Activated CD8-positive, alpha-beta memory T cell treated with anti-CD3 and anti-CD28 coated beads for 48 hours (primary cell): Measurements from ENCODE around the gene CCDC74B.
"Not testable (repeated sequence)": the region's sequence is repeated elsewhere in the genome, so short reads cannot be mapped to it uniquely, and the experiment has no call there.

ENCODE experiments used
- DNase-seq, 3 experiments: peaks; one replicate each; pipeline ENCODE4 v3.0.0-alpha.2; 2020; ENCODE audit warnings: low read depth in 2 of 3, low spot score in 2 of 3

CCDC74B gene

DNA sequence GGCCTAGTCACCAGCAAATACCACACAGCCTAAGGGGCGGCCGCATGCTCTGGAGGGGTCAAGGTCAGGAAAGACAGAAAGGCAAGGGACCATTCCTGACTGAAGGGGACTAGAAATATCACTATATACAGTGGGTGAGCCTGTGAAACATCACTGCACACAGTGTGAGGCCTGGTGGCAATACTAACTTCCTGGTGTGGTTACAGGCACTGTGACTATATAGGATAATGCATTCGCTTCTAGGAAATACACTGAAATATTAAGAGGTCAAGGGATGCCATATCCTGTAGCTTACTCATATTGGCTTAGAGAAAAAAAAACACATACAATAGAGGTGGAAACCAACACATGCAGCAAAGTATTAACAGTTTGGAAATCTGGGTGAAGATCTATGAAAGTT lies 24.3 kb upstream of the CCDC74B start:
- not testable (repeated sequence) for DNase-seq

DNA sequence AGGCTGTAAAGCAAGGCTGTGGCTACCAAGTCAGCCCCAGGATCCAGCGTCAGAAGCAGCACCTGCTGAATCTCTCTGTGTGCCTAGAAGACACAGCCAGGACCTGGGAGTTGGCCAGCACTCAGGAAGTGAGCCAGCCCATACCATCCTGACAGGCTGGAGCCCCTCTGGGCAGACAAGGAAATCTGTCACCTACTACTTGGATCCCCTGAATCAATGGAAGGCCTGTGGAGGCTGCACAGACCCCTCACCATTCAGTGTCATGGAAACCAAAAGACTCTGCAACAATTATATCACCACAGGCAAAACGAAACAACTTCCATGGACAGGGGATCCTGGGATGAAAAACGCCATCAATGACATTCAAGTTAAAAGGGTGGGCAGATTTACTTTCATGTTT lies 21.7 kb upstream of the CCDC74B start:
- DNase-seq = not testable (repeated sequence)

DNA sequence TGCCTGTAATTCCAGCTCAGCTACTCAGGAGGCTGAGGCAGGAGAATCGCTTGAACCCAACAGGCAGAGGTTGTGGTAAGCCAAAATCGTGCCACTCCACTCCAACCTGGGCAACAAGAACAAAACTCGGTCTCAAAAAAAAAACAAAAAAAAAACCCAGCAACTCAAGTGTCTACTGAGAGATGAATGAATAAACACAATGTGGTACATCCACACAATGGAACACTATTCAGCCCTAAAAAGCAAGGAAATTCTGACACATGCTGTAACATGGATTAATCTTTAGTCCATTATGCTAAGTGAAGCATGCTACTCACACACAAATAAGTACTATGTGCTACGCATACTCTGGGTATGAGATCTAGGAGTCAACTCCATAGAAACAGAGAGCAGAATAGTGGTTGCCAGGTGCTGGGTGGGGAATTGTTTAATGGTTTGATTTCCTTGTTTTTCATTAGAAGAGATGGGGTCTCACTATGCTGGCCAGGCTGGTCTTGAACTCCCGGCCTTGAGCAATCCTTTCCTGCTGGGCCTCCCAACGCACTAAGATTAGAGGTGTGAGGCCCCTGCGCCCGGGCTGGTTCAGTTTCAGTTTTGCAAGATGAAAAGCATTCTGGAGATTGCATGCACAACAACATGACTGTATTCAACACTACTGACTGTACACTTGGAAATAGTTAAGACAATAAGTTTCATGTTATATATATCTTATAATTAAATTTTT lies 20.5 kb upstream of the CCDC74B start:
- DNase-seq = no peak

- DNase-seq = no peak
Measured at GRCh38 chr2:130162968-130163367, 18.1 kb upstream of the CCDC74B start.

- DNase-seq = not testable (repeated sequence)
Measured at GRCh38 chr2:130162486-130162885, 17.6 kb upstream of the CCDC74B start.

- DNase-seq = not testable (repeated sequence)
Measured at GRCh38 chr2:130160838-130161705, 16.2 kb upstream of the CCDC74B start.

GRCh38 chr2:130160131-130160530 lies 15.2 kb upstream of the CCDC74B start:
- no peak for DNase-seq

DNA sequence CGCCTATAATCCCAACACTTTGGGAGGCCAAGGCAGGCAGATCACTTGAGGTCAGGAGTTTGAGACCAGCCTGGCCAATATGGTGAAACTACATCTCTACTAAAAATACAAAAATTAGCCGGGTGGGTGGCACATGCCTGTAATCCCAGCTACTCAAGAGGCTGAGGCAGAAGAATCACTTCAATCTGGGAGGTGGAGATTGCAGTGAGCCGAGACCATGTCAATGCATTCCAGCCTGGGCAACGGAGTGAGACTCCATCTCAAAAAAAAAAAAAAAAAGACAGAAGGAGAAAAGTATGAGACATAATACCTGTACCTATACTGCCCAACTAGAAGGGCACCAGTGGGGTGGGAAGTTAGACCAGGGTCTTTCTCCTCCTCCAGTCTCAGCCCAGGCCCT lies 14.5 kb upstream of the CCDC74B start:
- DNase-seq = not testable (repeated sequence)

GRCh38 chr2:130158631-130159030 lies 13.7 kb upstream of the CCDC74B start:
- no peak for DNase-seq

DNA sequence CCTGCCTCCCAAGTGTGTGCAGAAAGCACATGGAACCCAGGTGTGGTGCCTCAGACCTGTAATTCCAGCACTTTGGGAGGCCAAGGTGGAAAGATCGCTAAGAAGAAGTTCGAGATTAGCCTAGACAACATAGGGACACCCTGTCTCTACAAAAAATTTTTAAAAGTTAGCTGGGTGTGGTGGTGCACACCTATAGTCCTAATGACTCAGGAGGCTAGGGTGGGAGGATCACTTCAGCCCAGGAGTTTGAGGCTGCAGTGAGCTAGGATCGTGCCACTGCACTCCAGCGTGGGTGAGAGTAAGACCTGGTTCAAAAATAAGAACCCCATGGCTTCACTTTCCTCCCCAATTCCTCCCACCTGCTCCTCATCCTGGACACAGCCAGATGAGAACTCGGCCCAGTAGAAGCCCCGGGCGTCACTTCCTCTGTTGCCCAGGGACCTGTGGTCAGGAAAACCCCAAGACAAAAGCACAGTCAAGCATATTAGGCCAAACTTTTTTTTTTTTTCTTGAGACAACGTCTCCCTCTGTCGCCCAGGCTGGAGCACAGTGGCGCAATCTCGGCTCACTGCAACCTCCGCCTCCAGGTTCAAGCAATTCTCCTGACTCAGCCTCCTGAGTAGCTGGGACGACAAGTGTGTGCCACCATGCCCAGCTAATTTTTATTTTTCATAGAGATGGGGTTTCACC lies 13.1 kb upstream of the CCDC74B start:
- not testable (repeated sequence) for DNase-seq

- DNase-seq = not testable (repeated sequence)
Measured at GRCh38 chr2:130157354-130157753, 12.4 kb upstream of the CCDC74B start.

- no peak for DNase-seq
Measured at GRCh38 chr2:130156624-130157004, 11.7 kb upstream of the CCDC74B start.

DNA sequence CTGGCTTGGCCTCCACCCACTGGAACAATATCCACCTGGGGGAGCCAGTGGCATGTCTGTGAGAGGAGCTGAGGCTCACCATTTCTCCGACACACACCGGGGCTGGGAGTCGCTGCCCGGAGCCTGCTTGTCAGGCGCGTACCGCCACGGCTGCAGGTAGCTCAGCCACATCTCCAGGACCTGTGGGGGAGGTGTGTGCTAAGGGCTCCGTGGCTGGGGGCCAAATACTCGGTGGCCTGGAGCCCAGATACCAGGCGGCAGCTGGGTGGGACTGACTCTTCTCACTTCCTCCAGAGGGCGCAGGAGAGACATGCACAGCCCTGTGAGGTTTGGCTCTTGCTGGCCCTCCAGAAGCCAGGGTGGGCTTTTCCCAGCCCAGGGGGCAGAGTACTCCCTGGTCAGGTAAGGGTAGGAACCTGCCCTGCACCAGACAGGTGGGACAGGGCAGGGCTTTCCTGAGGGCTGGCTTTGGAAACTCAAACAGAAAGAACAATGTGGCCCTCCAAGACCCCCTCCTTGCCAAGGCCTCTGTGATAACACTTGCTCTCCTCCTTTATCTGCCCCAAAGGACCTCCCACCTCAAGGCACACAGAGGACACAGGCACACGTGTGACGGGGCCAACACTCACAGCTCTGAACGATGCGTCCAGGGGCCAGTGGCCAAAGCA lies 11.2 kb upstream of the CCDC74B start:
- DNase-seq = not testable (repeated sequence)

DNA sequence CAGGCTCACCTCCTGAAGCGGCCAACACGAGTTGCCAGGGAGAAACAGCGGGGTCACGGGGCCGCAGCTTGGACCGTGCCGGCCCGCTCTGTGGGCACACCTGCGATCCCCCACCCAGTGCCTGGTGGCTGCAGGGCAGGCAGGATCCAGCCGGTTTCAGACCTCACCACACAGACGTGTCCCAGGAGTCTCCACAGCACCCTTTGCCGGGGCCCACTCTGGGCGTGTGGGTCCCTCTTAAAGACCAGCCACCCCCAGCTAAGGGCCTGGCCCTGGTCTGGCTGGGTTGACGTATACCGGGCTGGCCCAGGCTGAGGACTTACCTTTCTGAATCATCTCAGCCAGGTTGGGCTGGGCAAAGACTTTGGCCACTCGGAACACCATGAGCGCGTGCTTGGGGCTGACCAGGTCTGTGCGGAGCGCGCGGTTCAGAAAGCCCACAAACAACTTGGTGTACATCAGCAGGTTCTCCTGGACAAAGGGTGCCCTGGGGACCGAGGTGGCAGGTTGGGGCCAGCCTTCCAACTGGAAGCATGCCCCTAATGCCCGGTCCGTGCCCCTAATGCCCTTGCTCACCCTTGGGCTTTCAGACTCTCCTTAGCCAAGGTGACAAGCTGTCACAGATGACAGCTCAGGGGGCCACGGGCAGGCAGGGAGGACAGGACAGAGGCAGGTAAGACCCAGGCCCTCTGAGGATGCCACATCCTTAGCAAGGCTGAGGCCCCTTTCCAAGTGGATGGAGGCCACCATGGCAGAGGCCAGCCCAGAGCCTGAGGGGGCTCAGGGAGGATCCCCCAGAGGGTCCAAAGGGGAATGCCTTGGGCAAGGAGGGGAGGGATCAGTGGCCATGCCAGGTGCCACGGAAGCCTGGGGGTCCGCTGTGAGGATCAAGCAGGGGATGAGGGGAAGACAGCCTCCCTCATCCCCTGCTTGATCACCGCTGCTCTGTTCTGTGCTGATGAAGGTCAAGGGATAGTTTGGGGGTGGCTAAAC lies 10.2 kb upstream of the CCDC74B start:
- DNase-seq = no peak

DNA sequence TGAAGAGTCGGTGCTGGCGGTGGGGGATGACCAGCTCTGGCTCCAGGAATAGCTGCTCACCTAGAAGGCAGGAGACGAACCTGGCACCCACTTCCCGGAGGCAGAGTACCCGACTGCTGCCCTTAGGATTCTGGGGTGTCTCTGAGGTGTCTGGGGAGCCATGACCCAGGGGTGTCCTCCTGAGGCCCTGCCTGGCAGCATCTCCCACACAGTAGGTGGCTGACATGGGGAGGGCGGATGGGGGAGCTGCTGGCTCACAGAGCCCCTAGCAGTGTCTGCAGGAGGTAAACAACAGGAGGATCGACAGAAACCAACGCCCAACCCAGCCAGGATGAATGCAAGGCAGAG lies 9.5 kb upstream of the CCDC74B start:
- DNase-seq = not testable (repeated sequence)

- DNase-seq = not testable (repeated sequence)
Measured at GRCh38 chr2:130153721-130154422, 9.0 kb upstream of the CCDC74B start.

- DNase-seq = no peak
Measured at GRCh38 chr2:130152816-130153595, 8.1 kb upstream of the CCDC74B start.

DNA sequence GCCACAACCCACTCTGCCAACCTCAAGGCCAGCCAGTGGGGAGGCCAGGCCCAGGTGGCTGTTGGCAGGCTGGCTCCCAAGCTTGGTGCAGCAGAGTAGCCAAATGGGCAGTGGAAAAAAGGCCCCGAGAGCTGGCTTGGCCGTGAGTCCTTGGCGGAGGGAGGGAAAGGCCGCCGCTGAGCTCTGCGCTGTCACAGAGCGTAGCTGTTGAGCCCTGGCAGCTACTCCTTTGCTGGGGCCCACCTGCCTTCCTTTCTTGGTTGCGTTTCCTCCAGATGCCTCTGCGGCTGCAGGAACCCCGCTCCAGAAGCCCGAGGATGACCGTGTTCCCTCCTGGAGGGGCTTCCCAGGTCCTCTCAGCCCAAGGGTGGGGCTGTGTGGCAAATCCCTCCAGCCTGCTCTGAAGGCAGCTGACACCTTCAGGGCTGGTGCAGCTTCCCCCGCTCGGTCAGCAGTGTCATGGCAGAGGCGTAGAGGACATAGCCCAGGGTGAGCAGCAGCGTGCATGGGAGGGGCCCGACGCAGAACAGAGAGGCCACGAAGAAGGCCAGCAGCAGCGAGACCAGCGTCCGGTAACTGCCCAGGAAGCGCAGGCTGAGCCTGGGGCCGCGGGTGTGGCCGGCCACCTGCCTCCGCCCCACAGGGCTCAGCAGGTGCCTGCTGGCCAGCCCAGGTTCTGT lies 7.4 kb upstream of the CCDC74B start:
- not testable (repeated sequence) for DNase-seq
